ENCODE data around the gene GTPBP4. TPM values are rescaled to one million over a fixed set of nuclear protein-coding genes. Genes with fewer than 3 reads are reported as not detected.

GTPBP4 gene
- total and polyA plus RNA-seq, 9 of the 15 experiments (the other 6 are each of a cell fraction or from before 2014, with no cell fraction given) = 79.0 to 155 (median 128) TPM

GRCh38 chr10:1040133-1040532 is 51.9 kb downstream of the GTPBP4 start (continued):
- TF ChIP-seq PATZ1 (CRISPR knock-in tag; IDR thresholded peaks at IDR 0.05; ENCODE audit: borderline replicate concordance) (no peak), MYBL2 (IDR thresholded peaks at IDR 0.05; ENCODE audit: low read depth) (no peak), MYBL2 (CRISPR knock-in tag; IDR thresholded peaks at IDR 0.05; ENCODE audit: borderline replicate concordance) (no peak)
- TF ChIP-seq, protein P1, sequence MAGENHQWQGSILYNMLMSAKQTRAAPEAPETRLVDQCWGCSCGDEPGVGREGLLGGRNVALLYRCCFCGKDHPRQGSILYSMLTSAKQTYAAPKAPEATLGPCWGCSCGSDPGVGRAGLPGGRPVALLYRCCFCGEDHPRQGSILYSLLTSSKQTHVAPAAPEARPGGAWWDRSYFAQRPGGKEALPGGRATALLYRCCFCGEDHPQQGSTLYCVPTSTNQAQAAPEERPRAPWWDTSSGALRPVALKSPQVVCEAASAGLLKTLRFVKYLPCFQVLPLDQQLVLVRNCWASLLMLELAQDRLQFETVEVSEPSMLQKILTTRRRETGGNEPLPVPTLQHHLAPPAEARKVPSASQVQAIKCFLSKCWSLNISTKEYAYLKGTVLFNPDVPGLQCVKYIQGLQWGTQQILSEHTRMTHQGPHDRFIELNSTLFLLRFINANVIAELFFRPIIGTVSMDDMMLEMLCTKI (IDR thresholded peaks at IDR 0.05; ENCODE audit: partially characterized antibody) = no peak

GRCh38 chr10:1041514-1041913 is 53.3 kb downstream of the GTPBP4 start:
- Histone ChIP-seq H3K4me2 (ENCODE audit: insufficient read depth, low read length) (no peak overlapping the region), H3K27me3 (ENCODE audit: control insufficient read depth in 2 of 2, insufficient read depth in 2 of 2, low read length in 2 of 2) (no peaks in the 10 kb centered on the region), H3K79me2 (ENCODE audit: control insufficient read depth, insufficient read depth, low read length) (peaks cover 34% of the 10 kb centered on the region), H2AFZ (ENCODE audit: low read depth, low read length) (no peak overlapping the region), H3K36me3 (ENCODE audit: control insufficient read depth, insufficient read depth, low read length) (peaks cover 80% of the 10 kb centered on the region), H3K4me1 (replicated peaks in 1 of 2; ENCODE audit: control insufficient read depth in 2 of 2, insufficient read depth in 2 of 2, low read length in 2 of 2) (peaks cover 9 to 20% of the 10 kb centered on the region in 2 experiments), H4K20me1 (replicated peaks; ENCODE audit: control insufficient read depth, insufficient read depth, low read length) (peaks cover 31% of the 10 kb centered on the region), H3K9ac (ENCODE audit: insufficient read depth in 1 of 2, low read depth in 2 of 2, low read length in 2 of 2) (no peak overlapping the region), H3K4me3 (no peak overlapping the region), H3K27ac (ENCODE audit: extremely low read depth, low read depth, low read length) (no peak overlapping the region), H3K9me1 (ENCODE audit: control insufficient read depth, insufficient read depth, low read length) (peaks cover 13% of the 10 kb centered on the region), H3K9me3 (replicated peaks; ENCODE audit: control insufficient read depth, insufficient read depth, low read depth, low read length) (no peaks in the 10 kb centered on the region)
- FAIRE-seq (no peak), DNase-seq (ENCODE audit: extremely low read depth in 1 of 4, low spot score in 3 of 4) (no peak), ATAC-seq (no peak)
- CTCF ChIA-PET (ENCODE audit: low intra/inter-chr PET ratio) = no interaction called here
- in situ Hi-C loops (cut with MboI) (no loop called here), intact Hi-C loops (cut with micrococcal nuclease) (no loop called here)
- no TSS peak for BruUV-seq (replicated peaks)
- POLR2A ChIA-PET = no interaction called here
- WGBS (ENCODE audit: insufficient coverage, low coverage, missing lambda C conversion rate) = 93% methylated on average over 8 of the region's 9 CpGs
- TF ChIP-seq, protein P2, sequence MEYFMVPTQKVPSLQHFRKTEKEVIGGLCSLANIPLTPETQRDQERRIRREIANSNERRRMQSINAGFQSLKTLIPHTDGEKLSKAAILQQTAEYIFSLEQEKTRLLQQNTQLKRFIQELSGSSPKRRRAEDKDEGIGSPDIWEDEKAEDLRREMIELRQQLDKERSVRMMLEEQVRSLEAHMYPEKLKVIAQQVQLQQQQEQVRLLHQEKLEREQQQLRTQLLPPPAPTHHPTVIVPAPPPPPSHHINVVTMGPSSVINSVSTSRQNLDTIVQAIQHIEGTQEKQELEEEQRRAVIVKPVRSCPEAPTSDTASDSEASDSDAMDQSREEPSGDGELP (CRISPR knock-in tag; IDR thresholded peaks at IDR 0.05; ENCODE audit: borderline replicate concordance) = no peak
- TF ChIP-seq NR3C1 (CRISPR knock-in tag; IDR thresholded peaks at IDR 0.05) (no peak), ZNF551 (CRISPR knock-in tag; IDR thresholded peaks at IDR 0.05) (no peak), NFE2L1 (tag; IDR thresholded peaks at IDR 0.05; ENCODE audit: borderline replicate concordance, low read depth) (no peak), MYC (IDR thresholded peaks at IDR 0.05; ENCODE audit: low read depth, low read length) (no peak), MYC (CRISPR knock-in tag; IDR thresholded peaks at IDR 0.05; ENCODE audit: borderline replicate concordance, low read depth) (no peak), PHF20 (IDR thresholded peaks at IDR 0.05; ENCODE audit: partially characterized antibody) (no peak), FOXJ2 (tag; IDR thresholded peaks at IDR 0.05) (no peak)
- TF ChIP-seq, protein P3, sequence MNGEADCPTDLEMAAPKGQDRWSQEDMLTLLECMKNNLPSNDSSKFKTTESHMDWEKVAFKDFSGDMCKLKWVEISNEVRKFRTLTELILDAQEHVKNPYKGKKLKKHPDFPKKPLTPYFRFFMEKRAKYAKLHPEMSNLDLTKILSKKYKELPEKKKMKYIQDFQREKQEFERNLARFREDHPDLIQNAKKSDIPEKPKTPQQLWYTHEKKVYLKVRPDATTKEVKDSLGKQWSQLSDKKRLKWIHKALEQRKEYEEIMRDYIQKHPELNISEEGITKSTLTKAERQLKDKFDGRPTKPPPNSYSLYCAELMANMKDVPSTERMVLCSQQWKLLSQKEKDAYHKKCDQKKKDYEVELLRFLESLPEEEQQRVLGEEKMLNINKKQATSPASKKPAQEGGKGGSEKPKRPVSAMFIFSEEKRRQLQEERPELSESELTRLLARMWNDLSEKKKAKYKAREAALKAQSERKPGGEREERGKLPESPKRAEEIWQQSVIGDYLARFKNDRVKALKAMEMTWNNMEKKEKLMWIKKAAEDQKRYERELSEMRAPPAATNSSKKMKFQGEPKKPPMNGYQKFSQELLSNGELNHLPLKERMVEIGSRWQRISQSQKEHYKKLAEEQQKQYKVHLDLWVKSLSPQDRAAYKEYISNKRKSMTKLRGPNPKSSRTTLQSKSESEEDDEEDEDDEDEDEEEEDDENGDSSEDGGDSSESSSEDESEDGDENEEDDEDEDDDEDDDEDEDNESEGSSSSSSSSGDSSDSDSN (IDR thresholded peaks at IDR 0.05; ENCODE audit: borderline replicate concordance in 1 of 2, low read depth in 2 of 2, low read length in 2 of 2) = no peak

Data from K562 (cell line).